ENCODE measurements around the gene TLCD3A.
"Not testable (repeated sequence)": the region's sequence is repeated elsewhere in the genome, so short reads cannot be mapped to it uniquely, and the experiment has no call there.

Gene TLCD3A

DNA sequence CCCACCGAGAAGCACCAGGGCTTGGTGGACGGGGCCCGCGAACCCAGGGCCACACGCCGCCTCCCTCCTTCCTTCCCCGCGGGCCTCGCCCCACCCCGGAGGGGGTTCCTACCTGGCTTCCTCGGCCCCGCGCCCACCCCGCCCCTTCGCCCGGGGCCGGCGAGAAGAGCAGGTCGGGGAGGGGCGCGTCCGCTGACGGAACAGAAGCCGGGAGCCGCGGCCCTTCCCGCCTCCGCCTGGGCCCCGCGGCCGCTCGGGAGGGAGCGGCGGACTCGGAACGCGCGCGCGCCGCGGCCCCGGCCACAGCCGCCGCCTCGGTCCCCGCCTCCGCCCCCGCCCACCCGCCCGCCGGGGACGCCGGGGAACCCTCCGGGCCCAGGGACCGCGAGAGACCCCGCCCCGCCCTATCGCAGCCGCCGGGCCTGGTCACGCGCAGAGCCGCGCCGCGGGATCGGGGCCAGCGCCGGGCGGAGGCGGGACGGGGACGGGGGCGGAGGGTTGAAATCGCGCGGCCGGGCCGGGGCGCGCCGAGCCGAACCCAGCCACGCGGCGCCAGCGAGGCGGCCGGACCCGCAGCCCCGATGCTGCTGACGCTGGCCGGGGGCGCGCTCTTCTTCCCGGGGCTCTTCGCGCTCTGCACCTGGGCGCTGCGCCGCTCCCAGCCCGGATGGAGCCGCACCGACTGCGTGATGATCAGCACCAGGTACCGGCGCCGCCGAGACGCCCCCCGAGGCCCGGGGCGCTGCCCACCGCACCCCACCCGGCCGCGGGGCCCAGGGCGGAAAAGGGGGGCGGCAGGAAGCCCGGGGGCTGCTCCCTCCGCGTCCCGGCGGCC is at the start of gene TLCD3A:
Gene TLCD3A (plus strand): TSS at position 530 of the 835 bp plus-strand sequence. CDS start 52 bp downstream, at position 582.
- peak; percentile 60 for DNase-seq

DNA sequence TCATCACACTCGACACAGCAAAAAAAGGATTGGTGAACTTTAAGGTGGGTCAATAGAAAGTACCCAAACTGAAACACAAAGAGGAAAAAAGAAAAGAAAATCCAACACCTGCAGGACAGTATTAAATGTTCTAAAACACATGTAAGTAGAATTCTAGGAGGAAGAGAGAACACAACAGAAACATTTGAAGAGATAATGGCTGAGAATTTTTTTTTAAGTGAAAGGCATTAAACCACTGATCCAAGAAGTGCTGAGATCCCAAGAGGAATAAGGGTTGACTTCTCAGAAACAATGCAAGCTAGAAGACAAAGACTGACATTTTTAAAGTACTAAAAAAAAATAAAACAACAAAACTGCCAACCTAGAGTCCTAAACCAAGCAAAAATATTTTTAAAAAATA is 49.4 kb upstream of the TLCD3A start:
- no peak for DNase-seq

DNA sequence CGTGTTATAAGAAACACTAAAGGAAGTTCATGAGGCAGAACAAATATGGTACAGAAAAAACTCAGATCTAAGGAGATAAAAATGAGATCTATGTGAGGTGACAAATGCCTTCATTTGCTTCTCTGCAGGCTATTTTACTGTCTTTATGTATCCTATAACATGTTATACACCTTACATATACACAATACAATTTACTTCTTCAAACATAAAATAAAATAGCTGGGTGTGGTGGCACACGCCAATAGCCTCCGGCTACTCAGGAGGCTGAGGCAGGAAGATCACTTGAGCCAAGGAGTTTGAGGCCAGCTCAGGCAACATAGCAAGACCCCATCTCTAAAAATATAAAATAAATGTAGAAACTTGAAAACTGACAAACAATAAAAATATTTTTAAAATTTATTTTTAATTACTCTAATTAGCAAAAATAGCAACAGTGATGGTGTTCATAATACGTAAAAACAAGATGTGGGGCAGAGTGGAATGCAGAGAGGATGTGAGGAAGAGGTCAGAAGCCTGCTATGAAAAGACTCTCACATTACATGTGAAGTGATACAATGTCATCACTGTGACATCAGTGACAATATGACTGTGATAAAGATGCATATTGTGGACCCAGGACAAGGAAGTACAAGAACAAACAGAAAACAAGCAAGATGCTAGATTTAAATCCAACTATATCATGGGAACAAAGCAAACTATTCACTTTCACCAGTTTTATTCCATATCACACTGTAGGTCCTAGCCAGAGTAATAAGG is 48.7 kb upstream of the TLCD3A start:
- no peak for DNase-seq

DNA sequence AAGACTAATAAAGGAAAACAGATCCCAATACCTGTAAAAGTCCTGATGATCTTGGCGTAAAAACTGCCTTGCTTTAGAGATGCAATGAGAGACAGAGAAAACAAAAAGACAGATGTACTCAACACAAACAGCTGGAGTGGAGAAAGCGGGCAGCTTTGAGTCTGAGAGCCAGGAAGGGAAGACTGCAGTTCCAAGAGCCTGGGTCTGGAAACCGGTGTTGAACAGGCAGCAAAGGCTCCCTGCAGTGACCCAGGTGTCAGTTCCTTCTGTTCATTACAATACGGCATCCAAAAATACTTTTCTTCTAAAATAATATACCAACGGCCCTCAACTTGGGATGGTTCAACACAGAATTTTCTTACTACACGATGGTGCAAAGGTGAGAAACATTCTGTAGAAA is 47.4 kb upstream of the TLCD3A start:
- DNase-seq, result no peak

DNA sequence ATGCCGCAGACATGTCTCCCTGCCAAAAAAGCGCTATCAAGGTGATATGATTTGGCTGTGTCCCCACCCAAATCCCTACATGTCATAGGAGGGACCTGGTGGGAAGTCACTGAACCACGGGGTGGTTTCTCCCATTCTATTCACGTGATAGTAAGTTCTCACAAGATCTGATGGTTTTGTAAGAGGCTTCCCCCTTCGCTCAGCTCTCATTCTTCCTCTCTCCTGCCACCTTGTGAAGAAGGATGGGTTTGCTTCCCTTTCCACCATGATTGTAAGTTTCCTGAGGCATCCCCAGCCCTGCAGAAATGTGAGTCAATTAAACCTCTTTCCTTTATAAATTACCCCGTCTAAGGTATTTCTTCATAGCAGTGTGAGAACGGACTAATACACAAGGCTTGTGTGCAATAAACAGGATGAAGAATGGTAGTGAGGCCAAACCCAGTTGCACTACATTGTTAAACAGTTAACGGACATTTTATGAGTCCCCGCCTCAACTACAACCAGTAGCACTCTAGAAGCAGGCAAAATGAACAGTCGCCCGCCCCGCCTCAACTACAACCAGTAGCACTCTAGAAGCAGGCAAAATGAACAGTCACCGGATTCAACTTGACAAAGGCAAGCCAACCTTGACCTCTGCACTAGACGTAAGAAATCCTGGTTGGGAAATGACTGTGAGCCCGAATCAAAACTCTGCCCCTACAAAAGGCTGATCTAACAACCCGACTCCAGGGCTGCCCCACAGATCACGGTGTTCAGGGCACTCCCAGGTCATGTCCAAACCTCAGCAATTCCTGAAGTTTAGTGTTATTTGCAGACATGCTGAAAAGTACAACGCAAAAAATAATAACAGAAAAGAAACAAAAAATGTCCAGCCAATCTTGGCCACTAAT is 44.1 kb upstream of the TLCD3A start:
- no peak for DNase-seq

DNA sequence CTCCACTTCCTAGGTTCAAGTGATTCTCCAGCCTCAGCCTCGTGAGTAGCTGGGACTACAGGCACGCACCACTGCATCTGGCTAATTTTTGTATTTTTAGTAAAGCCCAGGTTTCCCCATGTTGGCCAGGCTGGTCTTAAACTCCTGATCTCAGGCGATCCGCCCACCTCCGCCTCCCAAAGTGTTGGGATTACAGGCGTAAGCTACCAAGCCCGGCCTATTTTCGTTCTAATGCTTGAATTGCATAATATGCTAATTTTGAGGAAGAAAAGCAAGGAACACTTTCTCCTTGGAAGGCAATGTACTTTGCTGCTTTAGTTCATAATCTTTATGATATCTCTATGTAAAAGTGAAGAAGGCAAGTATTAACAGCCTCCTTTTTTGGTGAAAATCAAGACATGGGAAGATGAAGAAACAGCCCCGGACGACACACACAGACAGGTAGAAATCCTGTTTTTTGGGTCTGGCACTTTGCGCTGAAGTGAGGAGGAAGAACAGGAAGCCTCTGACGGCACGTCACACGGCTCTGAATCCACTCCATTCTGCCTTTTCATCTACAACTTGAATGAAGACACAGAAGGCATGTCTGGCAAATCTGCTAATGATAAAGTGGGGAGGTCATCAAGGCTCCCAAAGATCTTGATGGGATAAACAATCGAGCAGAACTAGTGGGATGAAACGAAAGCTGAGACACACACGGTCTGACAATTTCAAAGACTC is 42.7 kb upstream of the TLCD3A start:
- no peak for DNase-seq

DNA sequence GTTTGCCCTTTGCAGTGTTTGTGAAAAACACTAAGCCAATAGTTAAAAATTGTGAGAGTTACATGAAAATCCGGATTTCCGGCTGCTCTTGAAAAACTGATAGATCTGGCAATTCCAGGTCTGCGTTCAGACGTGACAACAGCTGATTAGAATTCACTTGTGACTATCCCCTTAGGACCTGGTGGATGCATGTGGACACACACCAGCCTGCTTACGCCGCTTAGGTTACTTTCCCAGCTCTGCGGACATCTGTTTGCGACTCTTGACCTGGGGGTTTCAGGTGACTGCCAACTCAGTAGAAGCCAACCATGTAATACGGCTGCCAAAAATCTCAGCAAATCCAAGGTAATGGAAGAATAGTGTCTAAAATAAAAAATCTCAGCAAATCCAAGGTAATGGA is 42.0 kb upstream of the TLCD3A start:
- no peak for DNase-seq

DNA sequence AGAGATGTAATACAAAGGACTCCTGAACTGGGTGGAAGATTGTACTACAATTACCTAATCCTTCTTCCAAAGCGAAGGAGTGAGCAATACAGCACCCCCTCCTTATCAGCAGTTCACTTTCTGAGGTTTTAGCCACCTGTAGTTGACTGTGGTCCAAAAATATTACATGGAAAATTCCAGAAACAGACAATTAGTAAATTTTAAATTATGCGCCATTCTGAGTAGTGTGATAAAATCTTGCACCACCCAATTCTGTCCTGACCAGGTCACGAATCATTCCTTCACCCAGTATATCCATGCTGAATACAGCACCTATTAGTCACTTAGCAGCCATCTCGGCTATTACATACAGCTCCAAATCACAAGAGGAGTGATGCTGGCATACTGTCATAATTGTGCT is 41.0 kb upstream of the TLCD3A start:
- no peak for DNase-seq

DNA sequence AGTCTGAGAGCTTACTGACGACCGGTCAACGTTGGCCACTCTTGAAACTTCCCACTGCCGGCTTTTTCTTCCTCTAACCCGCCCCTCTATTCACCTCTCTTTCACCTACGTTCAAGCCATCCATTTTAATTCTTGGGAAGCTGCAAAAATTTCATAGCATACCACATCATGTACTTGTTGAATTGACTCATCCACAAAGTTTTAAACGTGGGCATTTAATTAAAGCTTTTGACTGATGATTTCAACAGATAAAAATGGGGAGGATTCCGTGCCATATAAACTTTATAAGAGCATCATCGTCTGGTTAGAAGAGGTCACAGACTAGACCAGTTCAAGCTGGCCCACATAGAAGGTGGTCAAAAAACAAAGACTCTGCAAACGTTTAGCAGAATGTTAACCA is 40.3 kb upstream of the TLCD3A start:
- DNase-seq, result no peak

DNA sequence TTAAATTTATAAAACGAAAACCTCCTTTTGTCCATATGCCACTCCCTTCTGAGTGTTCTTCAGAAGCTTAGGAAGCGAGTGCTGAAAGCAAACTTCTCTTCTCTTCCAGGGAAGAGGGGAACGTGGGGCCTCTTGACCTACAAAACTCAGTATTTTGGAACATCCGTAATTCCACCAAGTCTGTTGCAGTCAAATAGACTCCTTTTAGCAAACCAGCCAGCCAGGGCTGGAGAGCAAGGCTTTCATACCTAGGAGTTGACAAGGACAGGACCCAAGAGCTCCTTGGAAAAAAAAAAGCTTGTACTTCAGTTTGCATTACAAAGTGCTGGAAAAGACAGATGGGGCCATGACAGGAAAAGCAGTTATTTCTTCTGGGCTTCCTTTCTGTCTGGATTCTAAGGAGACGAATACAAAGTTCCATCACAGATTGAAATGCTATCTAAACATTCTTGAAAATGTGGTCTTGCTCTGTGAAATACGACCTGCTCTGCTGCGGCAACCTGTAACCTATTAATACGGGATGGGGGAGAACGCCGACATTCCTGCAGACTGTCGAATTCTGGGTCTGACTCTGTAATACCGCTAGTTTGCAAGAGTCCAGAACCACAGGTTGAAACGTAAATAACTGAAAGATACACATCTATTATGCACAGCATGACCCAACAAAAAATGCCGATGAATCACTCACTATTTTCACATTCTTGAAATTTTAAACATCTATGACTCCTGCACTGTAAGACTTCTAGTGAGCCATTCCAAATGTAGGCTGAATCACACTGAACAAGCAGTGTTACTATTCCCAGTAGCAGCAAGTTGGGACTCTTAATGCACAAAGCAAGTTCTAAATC is 38.4 kb upstream of the TLCD3A start:
- DNase-seq, result no peak

DNA sequence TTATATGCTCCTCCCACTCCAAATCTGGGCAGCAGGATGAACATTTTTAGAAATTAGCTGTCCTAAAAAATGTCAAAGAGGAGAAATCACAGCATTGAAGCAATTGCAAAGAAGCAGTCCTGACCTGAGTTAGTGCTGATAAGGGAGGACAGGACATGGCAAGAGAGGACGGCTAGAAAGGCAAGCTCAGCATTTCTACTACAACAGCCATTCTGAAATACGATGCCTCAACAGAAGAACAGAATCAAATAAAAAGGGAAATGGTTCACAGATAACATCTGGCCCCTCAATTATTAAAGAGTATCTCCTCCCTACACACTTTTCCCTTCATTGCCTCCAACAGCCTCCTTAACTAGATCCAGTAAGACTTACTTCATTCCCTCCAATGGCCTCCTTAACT is 36.0 kb upstream of the TLCD3A start:
- no peak for DNase-seq

DNA sequence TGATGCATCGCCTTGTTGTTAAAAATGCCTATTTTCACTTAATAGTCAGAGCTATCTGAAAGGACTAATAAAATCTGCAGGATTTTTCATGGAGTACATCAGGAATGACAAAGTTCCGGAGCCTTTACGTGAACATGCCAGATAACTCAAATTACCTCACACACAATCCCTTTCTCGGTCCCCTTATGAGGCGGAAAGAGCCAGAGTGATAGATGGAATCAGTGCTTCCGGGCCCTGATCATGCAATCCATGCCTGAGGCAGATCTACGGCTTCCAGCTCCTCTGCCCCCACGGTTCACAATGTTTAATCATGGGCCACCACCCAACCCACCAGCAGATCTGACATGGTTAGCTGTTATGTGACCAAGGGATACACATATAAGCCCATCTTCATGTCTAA is 34.7 kb upstream of the TLCD3A start:
- no peak for DNase-seq

DNA sequence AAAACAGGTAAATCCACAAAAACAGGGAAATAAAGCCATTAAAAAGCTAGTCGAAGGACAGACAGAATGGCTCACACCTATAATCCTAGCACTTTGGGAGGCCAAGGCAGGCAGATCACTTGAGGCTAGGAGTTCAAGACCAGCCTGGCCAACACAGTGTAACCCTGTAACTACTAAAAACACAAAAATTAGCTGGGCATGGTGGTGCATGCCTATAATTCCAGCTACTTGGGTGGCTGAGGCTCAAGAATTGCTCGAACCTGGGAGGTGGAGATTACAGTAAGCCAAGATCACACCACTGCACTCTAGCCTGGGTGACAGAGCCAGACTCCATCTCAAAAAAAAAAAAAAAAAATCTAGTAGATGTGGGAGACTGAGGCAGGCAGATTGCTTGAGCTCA is 34.3 kb upstream of the TLCD3A start:
- not testable (repeated sequence) for DNase-seq

DNA sequence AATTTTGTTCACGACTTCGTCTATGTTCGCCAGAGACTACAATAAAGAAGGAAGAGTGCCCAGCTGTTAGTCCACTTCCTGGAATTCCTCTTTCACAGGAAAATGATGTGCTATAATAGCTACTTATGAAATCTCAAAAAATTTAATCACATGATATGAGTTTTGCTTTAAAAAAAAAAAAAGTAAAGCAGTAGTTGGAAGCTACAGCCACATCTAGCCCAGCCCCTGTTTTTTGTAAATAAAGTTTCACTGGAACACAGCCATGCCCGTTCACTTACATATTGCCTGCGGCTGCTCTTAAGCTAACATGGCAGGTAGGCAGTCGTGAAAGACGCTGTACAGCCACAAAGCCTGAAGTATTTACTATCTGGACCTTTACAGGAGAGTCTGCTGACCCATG is 33.1 kb upstream of the TLCD3A start:
- no peak for DNase-seq

DNA sequence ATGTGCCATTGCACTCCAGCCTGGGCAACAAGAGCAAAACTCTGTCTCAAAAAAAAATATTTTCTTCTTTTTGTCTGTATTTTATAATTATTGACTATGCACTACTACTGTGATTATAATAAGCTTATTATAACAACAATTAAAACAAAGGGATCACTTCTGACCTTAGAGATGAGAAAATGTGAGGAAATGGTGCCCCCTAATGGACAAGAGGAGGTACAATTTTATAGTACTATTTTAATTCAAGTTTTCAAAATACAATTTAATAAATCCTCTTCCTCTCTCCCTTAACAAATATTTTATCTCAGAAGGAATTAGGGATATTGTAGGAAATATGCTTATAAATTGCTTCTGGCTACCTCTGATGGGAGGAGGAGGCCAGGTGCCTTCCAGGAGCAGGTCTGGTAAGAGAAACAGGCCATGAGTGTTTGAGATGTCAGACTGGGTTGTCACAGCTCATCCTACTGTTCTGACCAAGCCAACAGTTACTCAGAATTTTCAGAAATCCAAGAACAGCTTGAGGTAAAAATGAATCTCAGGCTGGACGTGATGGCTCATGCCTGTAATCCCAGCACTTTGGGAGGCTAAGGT is 31.8 kb upstream of the TLCD3A start:
- no peak for DNase-seq

DNA sequence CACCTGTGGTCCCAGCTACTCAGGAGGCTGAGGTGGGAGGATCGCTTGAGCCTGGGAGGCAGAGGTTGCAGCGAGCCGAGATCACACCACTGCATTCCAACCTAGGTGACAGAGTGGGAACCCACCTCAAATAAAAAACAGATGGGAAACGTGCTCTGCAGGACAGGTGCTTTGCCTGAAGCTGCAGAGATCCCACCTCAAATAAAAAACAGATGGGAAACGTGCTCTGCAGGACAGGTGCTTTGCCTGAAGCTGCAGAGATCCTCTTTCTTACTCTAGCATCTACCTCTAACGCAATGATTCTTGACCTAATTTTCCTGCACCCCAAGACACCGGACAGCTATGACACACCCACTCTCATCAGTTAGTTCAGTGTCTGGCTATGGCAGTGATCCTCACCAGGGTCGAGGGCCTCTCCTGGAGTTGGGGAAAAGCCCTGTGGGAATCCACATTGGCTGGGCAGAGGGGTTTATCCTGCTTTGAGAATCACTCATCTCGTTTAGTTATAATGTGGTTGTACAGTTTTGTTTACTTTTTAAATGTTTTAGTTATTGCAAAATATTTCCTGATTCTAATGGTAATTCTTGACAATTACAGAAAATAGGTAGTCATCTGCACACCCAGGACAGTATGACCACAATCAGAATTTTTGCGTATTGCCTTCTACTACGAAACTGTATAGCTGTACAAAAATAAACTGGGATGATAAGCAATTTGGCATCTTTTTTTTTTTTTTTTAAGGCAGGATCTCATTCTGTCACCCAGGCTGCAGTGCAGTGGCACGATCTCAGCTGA is 29.1 kb upstream of the TLCD3A start:
- no peak for DNase-seq

DNA sequence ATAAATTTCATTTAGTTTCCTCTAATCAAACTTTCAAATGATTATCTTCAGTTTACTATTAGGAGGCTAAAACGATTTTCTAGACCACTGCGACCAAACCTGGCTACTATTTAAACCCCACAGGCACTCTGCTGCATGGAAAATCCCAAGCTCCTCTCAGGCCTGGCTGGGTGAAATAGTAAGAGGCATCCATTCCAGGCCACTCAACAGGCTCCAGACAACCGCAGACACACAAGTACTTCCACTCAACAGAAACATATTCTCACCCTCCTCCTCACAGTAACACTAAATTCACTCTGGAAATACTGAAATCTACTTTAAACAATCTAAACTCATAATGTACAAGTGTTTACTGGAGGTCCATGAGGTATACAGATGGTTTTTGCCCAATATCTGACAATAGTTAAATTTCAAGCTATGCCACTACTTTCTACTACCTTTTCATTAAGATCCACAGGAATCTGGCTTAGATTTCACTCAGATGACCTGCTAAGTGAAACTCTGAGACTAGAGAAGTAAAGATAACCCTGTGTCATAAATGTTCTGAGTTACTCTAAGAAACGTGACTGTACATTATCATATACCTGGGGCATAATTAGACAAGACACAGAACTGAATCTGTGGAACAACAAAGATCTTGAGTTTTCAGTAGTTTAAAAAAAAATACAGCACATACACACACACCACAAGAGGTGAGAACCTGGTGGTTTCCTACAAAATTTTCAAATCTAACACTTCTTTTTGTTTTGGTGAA is 28.1 kb upstream of the TLCD3A start:
- no peak for DNase-seq

DNA sequence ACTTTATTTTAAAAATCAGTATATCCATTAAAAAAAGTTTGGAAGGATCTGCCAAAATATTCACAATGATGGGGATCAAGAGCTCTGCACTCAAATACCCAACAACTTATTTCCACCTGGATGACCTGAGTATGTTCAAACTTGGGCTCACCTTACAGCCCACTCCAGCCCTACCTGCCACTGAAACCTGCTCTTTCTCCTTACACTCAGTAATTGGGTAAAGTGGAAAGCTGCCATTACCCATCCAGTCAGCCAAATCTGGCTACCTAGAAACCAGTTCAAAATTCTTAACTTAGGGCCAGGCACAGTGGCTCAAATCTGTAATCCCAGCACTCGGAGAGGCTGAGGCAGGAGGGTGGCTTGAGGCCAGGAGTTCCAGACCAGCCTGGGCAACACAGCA is 27.4 kb upstream of the TLCD3A start:
- DNase-seq, result no peak

DNA sequence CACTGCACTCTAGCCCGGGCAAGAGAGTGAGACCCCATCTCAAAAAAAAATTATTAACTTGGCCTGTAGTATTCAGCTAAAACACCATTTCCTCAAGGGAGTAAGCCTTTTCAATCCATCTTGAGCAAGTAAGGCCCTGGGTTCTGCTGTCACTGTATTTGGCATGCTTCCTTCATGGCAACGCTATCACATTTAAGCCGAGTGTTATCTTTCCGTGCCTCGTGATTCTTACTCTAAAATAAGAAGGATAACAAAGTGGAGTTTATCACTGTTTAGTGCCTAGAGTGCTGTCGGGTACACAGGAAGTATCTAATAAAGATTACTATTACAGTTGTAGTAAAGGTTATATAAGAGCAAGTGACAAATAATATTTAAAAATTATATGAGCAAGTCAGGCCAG is 26.5 kb upstream of the TLCD3A start:
- DNase-seq, result no peak

DNA sequence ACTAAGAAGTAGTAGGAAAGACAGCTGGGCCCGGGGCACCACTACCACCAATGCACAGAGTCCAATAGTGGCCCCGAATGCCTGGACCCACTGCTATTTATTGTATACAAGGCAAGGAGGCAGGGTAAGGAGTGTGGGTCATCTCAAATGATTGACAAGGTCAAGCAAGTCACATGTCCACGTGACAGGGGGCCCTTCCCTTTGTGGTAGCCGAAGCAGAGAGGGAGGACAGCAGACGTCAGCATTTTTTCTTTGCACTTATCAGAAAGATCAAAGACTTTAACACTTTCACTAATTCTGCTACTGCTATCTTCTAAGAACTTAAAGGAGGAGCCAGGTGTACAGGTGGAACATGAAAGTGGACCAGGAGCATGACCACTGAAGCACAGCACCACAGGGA is 24.3 kb upstream of the TLCD3A start:
- DNase-seq, result no peak
